ENCODE measurements around the gene PLPPR1. TPM values are rescaled to one million over a fixed set of nuclear protein-coding genes. Genes with fewer than 3 reads are reported as not detected.

Gene PLPPR1
- total and polyA plus RNA-seq, 2 of the 13 experiments (the other 11 are each of a cell fraction or from before 2014, with no cell fraction given), result 16.0 to 84.7 TPM

GRCh38 chr9:101356619-101357018 is 328.1 kb downstream of the PLPPR1 start (continued):
- TF ChIP-seq ZNF687 (CRISPR knock-in tag; IDR thresholded peaks at IDR 0.05) (peak; percentile 23; the same call in 1 of the 2 replicates), ZNF891 (CRISPR knock-in tag; IDR thresholded peaks at IDR 0.05) (0 out of 2 replicates have a peak, but pooled peaks have one; percentile 35), ZNF572 (CRISPR knock-in tag; IDR thresholded peaks at IDR 0.05) (no peak), MAFK (conservative IDR thresholded peaks at IDR 0.05 in 1 of 2, IDR thresholded peaks at IDR 0.05 in 1 of 2; ENCODE audit: low read length in 2 of 2) (peak; percentile 81 to 82), SOX6 (IDR thresholded peaks at IDR 0.05) (no peak), SOX6 (CRISPR knock-in tag; IDR thresholded peaks at IDR 0.05) (0 out of 2 replicates have a peak, but pooled peaks have one; percentile 13), IRF2 (CRISPR knock-in tag; IDR thresholded peaks at IDR 0.05) (no peak)

- intact Hi-C loops (cut with micrococcal nuclease; ENCODE audit: unreplicated experiment) (no loop called here), in situ Hi-C loops (cut with HindIII; ENCODE audit: extremely low pct_ligation_motif_present, low pct_unique_long_range_greater_than_20kb) (no loop called here)
- peaks cover 72% of the 10 kb centered on the region for H3K4me1 ChIP-seq (ENCODE audit: insufficient read depth, low read length)
- ATAC-seq (no peak), FAIRE-seq (no peak), DNase-seq (ENCODE audit: low spot score) (peak; percentile 41)
- H3K9ac ChIP-seq (ENCODE audit: insufficient read depth, low read depth, low read length), result no peak overlapping the region
- no peaks in the 10 kb centered on the region for H3K36me3 ChIP-seq (replicated peaks in 1 of 2; ENCODE audit: control insufficient read depth in 1 of 2, insufficient read depth in 2 of 2, low read length in 2 of 2)
- no peaks in the 10 kb centered on the region for H3K79me2 ChIP-seq (ENCODE audit: insufficient read depth, low read length)
- WGBS (ENCODE audit: low lambda C conversion rate), result 53% methylated on average over 1 of the region's 1 CpG
- H3K4me3 ChIP-seq (replicated peaks in 1 of 3; ENCODE audit: insufficient read depth in 1 of 3, low read depth in 2 of 3, low read length in 3 of 3), result no peak overlapping the region
- BruUV-seq (replicated peaks), result no TSS peak
- POLR2A ChIA-PET, result no interaction called here
- H3K27ac ChIP-seq (ENCODE audit: extremely low read length, insufficient read depth, low read length), result no peak overlapping the region
- CTCF ChIA-PET (ENCODE audit: low intra/inter-chr PET ratio, low total read pairs), result interaction anchor here (0.6 kb wide), 1 partner anchor 29 kb away, joined by 3 read pairs; no protein-coding TSS in a partner anchor
- no peaks in the 10 kb centered on the region for H3K27me3 ChIP-seq (ENCODE audit: control insufficient read depth in 1 of 2, insufficient read depth in 2 of 2, low read length in 2 of 2)
- H3K9me3 ChIP-seq (ENCODE audit: low read length), result no peaks in the 10 kb centered on the region
- H3K4me2 ChIP-seq (ENCODE audit: low read depth, low read length), result 0 out of 2 replicates have a peak overlapping the region, but pooled peaks have one; percentile 6
- no peaks in the 10 kb centered on the region for H4K20me1 ChIP-seq (ENCODE audit: insufficient read depth, low read length)
- H2AFZ ChIP-seq (ENCODE audit: low read length), result no peak overlapping the region
- TF ChIP-seq ARID4A (CRISPR knock-in tag; IDR thresholded peaks at IDR 0.05; ENCODE audit: borderline replicate concordance) (no peak), POGZ (CRISPR knock-in tag; IDR thresholded peaks at IDR 0.05) (peak; percentile 84), HNRNPUL1 (IDR thresholded peaks at IDR 0.05; ENCODE audit: low read depth, low read length) (no peak), PPARG (CRISPR knock-in tag; conservative IDR thresholded peaks at IDR 0.05) (peak; percentile 19; the same call in 1 of the 2 replicates), ZSCAN29 (CRISPR knock-in tag; conservative IDR thresholded peaks at IDR 0.05) (0 out of 2 replicates have a peak, but pooled peaks have one; percentile 53), ISL2 (CRISPR knock-in tag; IDR thresholded peaks at IDR 0.05) (no peak), ZNF644 (CRISPR knock-in tag; IDR thresholded peaks at IDR 0.05; ENCODE audit: low read depth) (0 out of 2 replicates have a peak, but pooled peaks have one; percentile 52)
- TF ChIP-seq, protein P1, sequence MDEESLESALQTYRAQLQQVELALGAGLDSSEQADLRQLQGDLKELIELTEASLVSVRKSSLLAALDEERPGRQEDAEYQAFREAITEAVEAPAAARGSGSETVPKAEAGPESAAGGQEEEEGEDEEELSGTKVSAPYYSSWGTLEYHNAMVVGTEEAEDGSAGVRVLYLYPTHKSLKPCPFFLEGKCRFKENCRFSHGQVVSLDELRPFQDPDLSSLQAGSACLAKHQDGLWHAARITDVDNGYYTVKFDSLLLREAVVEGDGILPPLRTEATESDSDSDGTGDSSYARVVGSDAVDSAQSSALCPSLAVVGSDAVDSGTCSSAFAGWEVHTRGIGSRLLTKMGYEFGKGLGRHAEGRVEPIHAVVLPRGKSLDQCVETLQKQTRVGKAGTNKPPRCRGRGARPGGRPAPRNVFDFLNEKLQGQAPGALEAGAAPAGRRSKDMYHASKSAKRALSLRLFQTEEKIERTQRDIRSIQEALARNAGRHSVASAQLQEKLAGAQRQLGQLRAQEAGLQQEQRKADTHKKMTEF (CRISPR knock-in tag; IDR thresholded peaks at IDR 0.05), result 0 out of 2 replicates have a peak, but pooled peaks have one; percentile 30
These were observed 331.2 kb downstream of the PLPPR1 start for GRCh38 chr9:101359679-101360078.
